Measurements from ENCODE around the gene NR3C2. TPM values are rescaled to one million over a fixed set of nuclear protein-coding genes. Genes with fewer than 3 reads are reported as not detected.

NR3C2 gene
- total and polyA plus RNA-seq, 4 donors: 2.0 to 11.5 (median 3.2) TPM

GRCh38 chr4:148375584-148375983 is 66.6 kb downstream of the NR3C2 start (continued):
- TF ChIP-seq REST (IDR thresholded peaks at IDR 0.05): no peak

GRCh38 chr4:148373093-148373492 is 69.1 kb downstream of the NR3C2 start:
- 100% methylated on average over 1 of the region's 1 CpG for WGBS
- no peak for DNase-seq (ENCODE audit: low spot score)
- Histone ChIP-seq H3K27ac (ENCODE audit: low read depth in 1 of 2, low read length in 2 of 2) (no peak overlapping the region), H3K27me3 (ENCODE audit: control insufficient read depth in 4 of 4, insufficient read depth in 4 of 4, low read length in 3 of 4) (no peaks in the 10 kb centered on the region), H3K9ac (ENCODE audit: low read depth in 1 of 2, low read length in 2 of 2) (no peak overlapping the region), H3K4me3 (ENCODE audit: low read depth in 1 of 3, low read length in 3 of 3) (no peak overlapping the region), H3K4me1 (ENCODE audit: control insufficient read depth in 4 of 4, insufficient read depth in 4 of 4, low read length in 3 of 4) (peaks cover 0 to 3% (median 1%) of the 10 kb centered on the region in 4 donors), H3K9me3 (ENCODE audit: control insufficient read depth in 4 of 4, low read length in 3 of 4) (no peaks in the 10 kb centered on the region), H3K36me3 (ENCODE audit: control insufficient read depth in 4 of 4, insufficient read depth in 3 of 4, low read depth in 1 of 4, low read length in 3 of 4) (no peaks in the 10 kb centered on the region)
- TF ChIP-seq ZBTB33 (IDR thresholded peaks at IDR 0.05) (no peak), GABPA (IDR thresholded peaks at IDR 0.05 in 1 of 2, conservative IDR thresholded peaks at IDR 0.05 in 1 of 2) (no peak), FOXA1 (IDR thresholded peaks at IDR 0.05) (no peak), ATF3 (IDR thresholded peaks at IDR 0.05) (no peak)

- TF ChIP-seq HNF4A (conservative IDR thresholded peaks at IDR 0.05): no peak
- no peak for TF ChIP-seq ATF3 (IDR thresholded peaks at IDR 0.05)
- TF ChIP-seq FOXA1 (IDR thresholded peaks at IDR 0.05): no peak
- no peak for TF ChIP-seq CTCF (IDR thresholded peaks at IDR 0.05; ENCODE audit: low read depth, low read length, missing input control)
- TF ChIP-seq GABPA (IDR thresholded peaks at IDR 0.05 in 1 of 2, conservative IDR thresholded peaks at IDR 0.05 in 1 of 2): no peak
- peaks cover 0 to 3% (median 0%) of the 10 kb centered on the region in 4 donors for H3K4me1 ChIP-seq (ENCODE audit: control insufficient read depth in 4 of 4, insufficient read depth in 4 of 4, low read length in 3 of 4)
- no peak overlapping the region for H3K4me3 ChIP-seq (ENCODE audit: low read depth in 1 of 3, low read length in 3 of 3)
- H3K36me3 ChIP-seq (ENCODE audit: control insufficient read depth in 4 of 4, insufficient read depth in 3 of 4, low read depth in 1 of 4, low read length in 3 of 4): no peaks in the 10 kb centered on the region
- H3K27ac ChIP-seq (ENCODE audit: low read depth in 1 of 2, low read length in 2 of 2): no peak overlapping the region
- DNase-seq (ENCODE audit: low spot score): no peak
- no peaks in the 10 kb centered on the region for H3K9me3 ChIP-seq (ENCODE audit: control insufficient read depth in 4 of 4, low read length in 3 of 4)
- no peaks in the 10 kb centered on the region for H3K27me3 ChIP-seq (ENCODE audit: control insufficient read depth in 4 of 4, insufficient read depth in 4 of 4, low read length in 3 of 4)
- no peak overlapping the region for H3K9ac ChIP-seq (ENCODE audit: low read depth in 1 of 2, low read length in 2 of 2)
- WGBS: 78% methylated on average over 3 of the region's 3 CpGs
Measured at GRCh38 chr4:148369919-148370318, 72.3 kb downstream of the NR3C2 start.
